Activated CD8-positive, alpha-beta T cell treated with anti-CD3 and anti-CD28 coated beads for 36 hours (primary cell): ENCODE data around the gene KHNYN. TPM values are rescaled to one million over a fixed set of nuclear protein-coding genes. Genes with fewer than 3 reads are reported as not detected.

Experiments used
- ATAC-seq: fragments of 200-7000 bp; cut with Tn5 transposase; one replicate; pipeline ENCODE4 v1.10.0; 2021; ENCODE audit warnings: mild to moderate bottlenecking, moderate library complexity
- CTCF ChIA-PET: fragments of 350-600 bp; sonication (Branson Sonifier 250); formaldehyde crosslinking; loops from one replicate; lab custom pipeline; 2021; ENCODE audit warnings: antibody characterized with exemption; lab: Charles Lee
- POLR2A ChIA-PET: fragments of 350-600 bp; sonication (Branson Sonifier 250); formaldehyde crosslinking; loops from one replicate; lab custom pipeline; 2021; ENCODE audit warnings: antibody characterized with exemption; lab: Charles Lee
- DNase-seq: peaks from one replicate; pipeline ENCODE4 v3.0.0-alpha.2; 2020
- H3K27ac Mint-ChIP-seq: one replicate; pipeline ENCODE4 v1.8.0; 2021; ENCODE audit warnings: mild to moderate bottlenecking, mixed read lengths
- H3K27me3 Mint-ChIP-seq: one replicate; pipeline ENCODE4 v1.8.0; 2021; ENCODE audit warnings: mixed read lengths
- H3K36me3 Mint-ChIP-seq: one replicate; pipeline ENCODE4 v1.8.0; 2021; ENCODE audit warnings: low read depth, mixed read lengths
- H3K4me1 Mint-ChIP-seq: one replicate; pipeline ENCODE4 v1.8.0; 2021; ENCODE audit warnings: low read depth, mixed read lengths
- H3K4me3 Mint-ChIP-seq: one replicate; pipeline ENCODE4 v1.8.0; 2021; ENCODE audit warnings: mild to moderate bottlenecking, moderate library complexity, mixed read lengths
- H3K9me3 Mint-ChIP-seq: one replicate; pipeline ENCODE4 v1.8.0; 2021; ENCODE audit warnings: mixed read lengths
- intact Hi-C: fragments of 100-400 bp; cut with micrococcal nuclease; formaldehyde crosslinking; loops from one replicate; pipeline ENCODE4 v1.10.0; 2022
- total RNA-seq, 2 experiments: library from RNA; stranded (reverse); gene quantifications; one replicate each; pipeline ENCODE4 v1.2.3, GENCODE V29; 2021
- TF ChIP-seq, protein P1 (sequence below): fragments of 200-600 bp; IDR thresholded peaks from one replicate; pipeline ENCODE4 v1.8.0; 2022; ENCODE audit warnings: antibody characterized with exemption, mild to moderate bottlenecking

Gene KHNYN
- total RNA-seq, 2 experiments from 2014 or later, result 47.5 to 51.7 TPM

DNA sequence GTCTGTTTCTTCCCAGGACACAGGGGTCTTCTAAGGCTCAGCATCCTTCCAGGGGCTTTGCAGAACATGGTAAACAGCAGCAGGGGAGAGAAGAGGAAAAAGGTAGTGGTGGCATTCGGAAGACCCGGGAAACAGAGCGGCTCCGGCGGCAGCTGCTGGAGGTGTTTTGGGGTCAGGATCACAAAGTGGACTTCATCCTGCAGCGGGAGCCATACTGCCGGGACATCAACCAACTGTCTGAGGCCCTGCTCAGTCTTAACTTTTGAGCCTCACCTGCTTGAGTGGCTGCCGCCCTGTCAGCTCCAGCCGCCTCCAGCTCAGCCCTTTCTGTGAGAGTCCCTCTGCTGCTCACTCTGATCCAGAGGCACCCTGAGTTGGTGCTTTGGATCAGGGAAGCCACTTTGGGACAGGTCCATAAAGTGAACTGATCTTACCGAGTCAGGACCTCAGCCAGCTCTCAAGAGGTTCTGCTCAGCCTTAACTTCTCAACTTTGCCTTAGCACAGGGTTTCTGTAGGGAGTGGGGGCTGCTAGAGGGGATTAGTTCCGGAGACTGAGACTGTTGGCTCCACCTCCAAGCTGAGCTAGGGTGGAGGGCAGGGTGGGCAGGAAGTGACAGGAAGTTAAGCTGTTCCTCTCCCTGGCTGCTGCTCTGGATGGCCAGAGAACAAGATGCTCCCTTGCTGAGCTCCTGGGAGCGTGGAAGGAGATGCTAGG lies 7.4 kb downstream of the KHNYN start:
- ChIA-PET POLR2A (interaction anchor here (0.7 to 2.6 kb wide), 8 partner anchors 8 to 127 kb away, joined by 3 to 12 read pairs (median 4); partner anchors contain the start of genes CBLN3, LTB4R and LTB4R2), CTCF (interaction anchor here (0.7 to 4.4 kb wide), 26 partner anchors 9 to 195 kb away, joined by 3 to 155 read pairs (median 5); partner anchors contain the start of genes ADCY4, CIDEB, DHRS1 and LTB4R)
- H3K27ac Mint-ChIP-seq, result peak overlapping the region; percentile 81
- no peak for ATAC-seq
- TF ChIP-seq, protein P1, sequence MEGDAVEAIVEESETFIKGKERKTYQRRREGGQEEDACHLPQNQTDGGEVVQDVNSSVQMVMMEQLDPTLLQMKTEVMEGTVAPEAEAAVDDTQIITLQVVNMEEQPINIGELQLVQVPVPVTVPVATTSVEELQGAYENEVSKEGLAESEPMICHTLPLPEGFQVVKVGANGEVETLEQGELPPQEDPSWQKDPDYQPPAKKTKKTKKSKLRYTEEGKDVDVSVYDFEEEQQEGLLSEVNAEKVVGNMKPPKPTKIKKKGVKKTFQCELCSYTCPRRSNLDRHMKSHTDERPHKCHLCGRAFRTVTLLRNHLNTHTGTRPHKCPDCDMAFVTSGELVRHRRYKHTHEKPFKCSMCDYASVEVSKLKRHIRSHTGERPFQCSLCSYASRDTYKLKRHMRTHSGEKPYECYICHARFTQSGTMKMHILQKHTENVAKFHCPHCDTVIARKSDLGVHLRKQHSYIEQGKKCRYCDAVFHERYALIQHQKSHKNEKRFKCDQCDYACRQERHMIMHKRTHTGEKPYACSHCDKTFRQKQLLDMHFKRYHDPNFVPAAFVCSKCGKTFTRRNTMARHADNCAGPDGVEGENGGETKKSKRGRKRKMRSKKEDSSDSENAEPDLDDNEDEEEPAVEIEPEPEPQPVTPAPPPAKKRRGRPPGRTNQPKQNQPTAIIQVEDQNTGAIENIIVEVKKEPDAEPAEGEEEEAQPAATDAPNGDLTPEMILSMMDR, result peak; percentile 15
- H3K4me3 Mint-ChIP-seq, result no peak overlapping the region
- H3K4me1 Mint-ChIP-seq, result peaks cover 55% of the 10 kb centered on the region
- peaks cover 56% of the 10 kb centered on the region for H3K36me3 Mint-ChIP-seq
- DNase-seq, result no peak
- intact Hi-C loops, result loop anchor here (10.0 kb wide), 1 partner anchor 192 kb away; the partner anchor contains the start of gene TINF2
- no peaks in the 10 kb centered on the region for H3K9me3 Mint-ChIP-seq
- no peaks in the 10 kb centered on the region for H3K27me3 Mint-ChIP-seq

DNA sequence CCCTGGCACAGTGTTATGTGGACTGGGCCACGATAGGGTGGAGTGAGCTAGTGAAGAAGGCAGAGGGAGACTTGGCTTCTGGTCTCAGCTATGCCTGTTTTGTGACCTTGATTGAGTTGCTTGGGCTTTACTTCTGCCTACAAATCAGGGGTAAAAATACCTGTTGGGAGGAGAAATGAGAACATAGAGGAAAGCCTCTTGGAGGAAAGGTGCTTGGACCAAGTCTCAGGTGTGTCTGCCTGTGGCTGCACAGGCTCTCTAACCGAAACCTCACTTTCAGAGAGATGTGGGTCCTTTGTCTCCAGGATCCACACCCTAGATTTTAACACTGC lies 7.9 kb downstream of the KHNYN start:
- H3K9me3 Mint-ChIP-seq, result no peaks in the 10 kb centered on the region
- H3K4me3 Mint-ChIP-seq, result no peak overlapping the region
- peak overlapping the region; percentile 81 for H3K27ac Mint-ChIP-seq
- peaks cover 53% of the 10 kb centered on the region for H3K36me3 Mint-ChIP-seq
- intact Hi-C loops, result loop anchor here (10.0 kb wide), 1 partner anchor 193 kb away; the partner anchor contains the start of gene TINF2
- TF ChIP-seq, protein P1, result no peak
- peaks cover 55% of the 10 kb centered on the region for H3K4me1 Mint-ChIP-seq
- no peak for DNase-seq
- H3K27me3 Mint-ChIP-seq, result no peaks in the 10 kb centered on the region
- ChIA-PET POLR2A (interaction anchor here (0.5 to 2.6 kb wide), 6 partner anchors 13 to 249 kb away, joined by 3 to 12 read pairs (median 6); partner anchors contain the start of genes IPO4, LTB4R and LTB4R2), CTCF (interaction anchor here (0.7 to 4.4 kb wide), 17 partner anchors 13 to 195 kb away, joined by 3 to 155 read pairs (median 6); partner anchors contain the start of genes ADCY4, CIDEB, DHRS1 and LTB4R)
- no peak for ATAC-seq

DNA sequence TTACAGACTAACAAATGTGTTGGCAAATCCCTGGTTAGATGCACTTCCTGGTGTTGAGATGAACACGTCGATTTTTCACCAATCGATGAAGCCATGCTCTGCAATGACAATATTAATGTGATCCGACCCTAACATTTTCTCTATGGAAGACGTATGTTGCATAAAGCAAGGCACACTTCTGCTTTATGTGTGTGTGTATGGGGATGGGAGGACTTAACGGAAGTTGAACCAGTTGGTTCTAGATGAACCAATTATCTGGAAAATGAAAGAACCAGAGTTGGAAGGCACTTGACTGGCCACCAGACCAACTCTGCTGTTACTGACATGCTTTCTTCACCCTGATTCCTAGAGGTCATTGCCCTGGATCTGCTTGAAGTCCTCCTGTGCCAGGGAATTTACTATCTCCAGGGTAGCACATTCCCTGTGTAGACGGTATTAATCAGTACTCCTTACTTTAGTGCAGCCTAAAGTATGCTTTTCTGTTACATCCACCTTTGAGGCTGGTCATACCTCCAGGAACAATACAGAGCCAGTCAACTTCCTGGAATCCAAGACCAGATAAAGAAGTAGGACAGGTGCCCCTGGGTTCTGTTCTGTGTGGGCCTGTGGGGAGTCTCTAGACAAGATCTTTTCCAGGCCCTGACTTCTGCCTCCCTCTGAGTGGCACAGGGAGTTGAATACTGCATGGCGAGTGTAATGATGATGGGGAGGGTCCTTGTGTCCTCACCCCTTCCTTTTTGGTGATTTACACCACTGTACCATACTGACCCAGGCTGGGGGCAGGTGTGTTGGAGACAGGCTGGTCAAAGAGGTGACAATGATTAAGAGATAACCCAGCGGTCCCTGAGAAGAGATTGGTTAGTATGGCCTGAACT lies 8.7 kb downstream of the KHNYN start:
- TF ChIP-seq, protein P1, result no peak
- Mint-ChIP-seq H3K9me3 (no peaks in the 10 kb centered on the region), H3K4me3 (no peak overlapping the region), H3K27me3 (no peaks in the 10 kb centered on the region), H3K4me1 (peaks cover 51% of the 10 kb centered on the region), H3K27ac (peak overlapping the region; percentile 81), H3K36me3 (peaks cover 45% of the 10 kb centered on the region)
- ChIA-PET POLR2A (interaction anchor here (0.5 to 2.1 kb wide), 4 partner anchors 8 to 250 kb away, joined by 3 to 12 read pairs (median 3); partner anchors contain the start of genes IPO4 and KHNYN), CTCF (interaction anchor here (1.9 to 5.3 kb wide), 10 partner anchors 13 to 196 kb away, joined by 4 to 155 read pairs (median 34); partner anchors contain the start of genes ADCY4, CIDEB, DHRS1 and LTB4R)
- intact Hi-C loops, result loop anchor here (10.0 kb wide), 1 partner anchor 194 kb away; the partner anchor contains the start of gene TINF2
- ATAC-seq (no peak), DNase-seq (no peak)

DNA sequence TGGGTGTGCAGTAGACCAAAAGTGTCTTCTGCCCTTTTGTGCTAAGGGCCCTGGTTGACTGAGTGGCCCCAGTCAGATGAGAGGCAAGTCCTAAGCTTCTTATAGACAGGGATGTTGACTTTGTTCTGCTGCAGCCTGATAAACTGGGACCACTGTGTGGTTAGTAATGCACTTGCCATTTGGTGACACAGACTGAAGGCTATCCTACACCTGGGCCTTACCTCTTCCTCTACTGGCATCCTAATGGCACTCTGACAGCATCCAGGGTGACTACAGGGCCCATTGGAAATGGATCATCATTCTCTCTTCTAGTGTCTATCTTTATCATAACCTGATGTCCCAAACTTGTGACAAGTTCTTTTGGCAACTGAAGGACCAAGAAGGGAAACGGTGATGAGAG lies 9.5 kb downstream of the KHNYN start:
- Mint-ChIP-seq H3K27ac (peak overlapping the region; percentile 81), H3K36me3 (peaks cover 44% of the 10 kb centered on the region), H3K9me3 (no peaks in the 10 kb centered on the region), H3K4me1 (peaks cover 52% of the 10 kb centered on the region), H3K27me3 (no peaks in the 10 kb centered on the region), H3K4me3 (no peak overlapping the region)
- TF ChIP-seq, protein P1, result no peak
- ATAC-seq (no peak), DNase-seq (no peak)
- intact Hi-C loops, result loop anchor here (10.0 kb wide), 1 partner anchor 194 kb away; the partner anchor contains the start of gene TINF2
- ChIA-PET CTCF (interaction anchor here (4.4 to 5.3 kb wide), 3 partner anchors 8 to 106 kb away, joined by 57 to 76 read pairs (median 60); partner anchors contain the start of genes ADCY4, KHNYN and RIPK3), POLR2A (interaction anchor here (0.6 to 6.2 kb wide), 2 partner anchors 9 to 140 kb away, joined by 3 to 74 read pairs; partner anchors contain the start of genes CBLN3 and KHNYN)
